GM21825 (cell line): ENCODE data around the gene SAA1.
A peak's percentile ranks its signal among the peaks of the same experiment; 100 is the strongest.
"Not testable (repeated sequence)": the region's sequence is repeated elsewhere in the genome, so short reads cannot be mapped to it uniquely, and the experiment has no call there.

Experiments
- ATAC-seq: cut with Tn5 transposase; IDR thresholded peaks from one replicate; pipeline ENCODE4 v1.9.1; 2021; ENCODE audit warnings: mild to moderate bottlenecking, moderate library complexity; ENCODE audit not compliant: unreplicated experiment

SAA1 gene

GRCh38 chr11:18265949-18266348, at the start of gene SAA1:
Gene SAA1 (plus strand): TSS chr11:18266264. CDS start chr11:18266888, 624 bp downstream.
- ATAC-seq, result no peak

GRCh38 chr11:18221274-18221876, 44.7 kb upstream of the SAA1 start:
- no peak for ATAC-seq

- no peak for ATAC-seq
Measured at GRCh38 chr11:18222814-18223421, 43.1 kb upstream of the SAA1 start.

- ATAC-seq, result no peak
Measured at GRCh38 chr11:18223591-18224387, 42.3 kb upstream of the SAA1 start.

- ATAC-seq, result no peak
Measured at GRCh38 chr11:18225913-18226312, 40.2 kb upstream of the SAA1 start.

GRCh38 chr11:18229501-18229900, 36.6 kb upstream of the SAA1 start:
- ATAC-seq, result peak; percentile 92

- no peak for ATAC-seq
Measured at GRCh38 chr11:18230859-18231258, 35.2 kb upstream of the SAA1 start.

GRCh38 chr11:18233912-18234311, 32.2 kb upstream of the SAA1 start:
- ATAC-seq, result no peak

GRCh38 chr11:18235394-18236334, 30.4 kb upstream of the SAA1 start:
- no peak for ATAC-seq

GRCh38 chr11:18236664-18237356, 29.3 kb upstream of the SAA1 start, which contains the start of gene SAA4:
Gene SAA4 (minus strand): TSS chr11:18236802. CDS start chr11:18235926, 876 bp downstream.
- no peak for ATAC-seq

- no peak for ATAC-seq
Measured at GRCh38 chr11:18239655-18240054, 26.4 kb upstream of the SAA1 start.

GRCh38 chr11:18243783-18244362, 22.2 kb upstream of the SAA1 start:
- ATAC-seq, result no peak

- ATAC-seq, result no peak
Measured at GRCh38 chr11:18245396-18245795, 20.7 kb upstream of the SAA1 start.

- peak; percentile 69 for ATAC-seq
Measured at GRCh38 chr11:18246379-18247190, 19.5 kb upstream of the SAA1 start.

GRCh38 chr11:18247191-18247581, 18.9 kb upstream of the SAA1 start:
- not testable (repeated sequence) for ATAC-seq

- ATAC-seq, result no peak
Measured at GRCh38 chr11:18248561-18248960, 17.5 kb upstream of the SAA1 start, which contains the start of gene SAA2. Gene SAA2 (minus strand): TSS chr11:18248668. CDS start chr11:18248011, 657 bp downstream.

GRCh38 chr11:18253233-18253632, 12.8 kb upstream of the SAA1 start:
- ATAC-seq, result no peak

- no peak for ATAC-seq
Measured at GRCh38 chr11:18253778-18254338, 12.2 kb upstream of the SAA1 start.
